ENCODE results near the gene TNIK. TPM values are rescaled to one million over a fixed set of nuclear protein-coding genes. Genes with fewer than 3 reads are reported as not detected.
A peak's percentile ranks its signal among the peaks of the same experiment; 100 is the strongest.

Gene TNIK
- total RNA-seq, 1 donor, result 24.2 TPM

DNA sequence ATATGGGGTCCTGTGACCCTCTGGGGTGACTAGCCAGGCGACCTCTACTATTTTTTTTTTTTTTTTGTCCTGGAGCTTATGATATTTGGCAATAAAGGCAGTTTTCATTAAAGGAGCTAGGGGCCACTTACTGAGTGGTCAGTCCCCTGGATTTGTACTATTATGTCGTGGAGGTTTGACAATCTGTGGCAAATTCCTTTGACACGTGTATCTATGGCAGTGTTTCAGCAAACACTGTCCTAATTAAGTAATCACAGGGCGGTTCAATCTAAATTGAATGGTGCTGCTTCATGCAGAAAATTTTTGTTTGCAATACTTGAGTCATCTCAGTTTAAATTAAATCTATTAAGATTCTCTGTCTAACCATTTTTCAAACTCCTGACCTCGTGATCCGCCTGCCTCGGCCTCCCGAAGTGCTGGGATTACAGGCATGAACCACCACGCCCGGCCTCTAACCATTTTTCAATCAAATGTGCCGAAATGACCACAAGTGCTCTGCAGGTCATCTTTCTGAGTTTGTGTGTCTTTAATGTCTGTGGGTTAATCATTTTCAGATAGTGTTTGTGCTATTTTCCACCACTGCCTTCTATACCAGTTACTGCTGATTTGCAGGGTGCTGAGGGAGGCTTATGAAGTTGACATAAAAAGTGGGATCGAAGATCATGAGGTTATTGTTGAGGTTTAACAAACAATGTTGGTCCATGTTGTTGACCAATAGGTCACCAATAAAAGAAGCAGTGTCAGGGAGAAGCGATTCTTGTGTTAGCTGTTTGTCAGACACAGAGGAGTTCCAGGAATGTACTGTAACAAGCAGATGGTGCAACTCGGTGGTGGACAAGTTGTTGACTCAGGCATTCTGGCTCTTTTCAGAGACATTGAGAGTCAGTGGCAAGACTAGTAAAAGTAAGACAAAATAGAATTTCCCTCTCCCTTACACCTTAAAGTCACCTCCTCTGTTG, 415.1 kb downstream of the TNIK start:
- DNase-seq (ENCODE audit: low read depth), result peak; percentile 78
- no peak overlapping the region for H3K4me3 ChIP-seq (ENCODE audit: low read depth, low read length)
- TF ChIP-seq, protein P1, sequence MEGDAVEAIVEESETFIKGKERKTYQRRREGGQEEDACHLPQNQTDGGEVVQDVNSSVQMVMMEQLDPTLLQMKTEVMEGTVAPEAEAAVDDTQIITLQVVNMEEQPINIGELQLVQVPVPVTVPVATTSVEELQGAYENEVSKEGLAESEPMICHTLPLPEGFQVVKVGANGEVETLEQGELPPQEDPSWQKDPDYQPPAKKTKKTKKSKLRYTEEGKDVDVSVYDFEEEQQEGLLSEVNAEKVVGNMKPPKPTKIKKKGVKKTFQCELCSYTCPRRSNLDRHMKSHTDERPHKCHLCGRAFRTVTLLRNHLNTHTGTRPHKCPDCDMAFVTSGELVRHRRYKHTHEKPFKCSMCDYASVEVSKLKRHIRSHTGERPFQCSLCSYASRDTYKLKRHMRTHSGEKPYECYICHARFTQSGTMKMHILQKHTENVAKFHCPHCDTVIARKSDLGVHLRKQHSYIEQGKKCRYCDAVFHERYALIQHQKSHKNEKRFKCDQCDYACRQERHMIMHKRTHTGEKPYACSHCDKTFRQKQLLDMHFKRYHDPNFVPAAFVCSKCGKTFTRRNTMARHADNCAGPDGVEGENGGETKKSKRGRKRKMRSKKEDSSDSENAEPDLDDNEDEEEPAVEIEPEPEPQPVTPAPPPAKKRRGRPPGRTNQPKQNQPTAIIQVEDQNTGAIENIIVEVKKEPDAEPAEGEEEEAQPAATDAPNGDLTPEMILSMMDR (IDR thresholded peaks at IDR 0.05; ENCODE audit: insufficient read depth, low read length), result no peak

DNA sequence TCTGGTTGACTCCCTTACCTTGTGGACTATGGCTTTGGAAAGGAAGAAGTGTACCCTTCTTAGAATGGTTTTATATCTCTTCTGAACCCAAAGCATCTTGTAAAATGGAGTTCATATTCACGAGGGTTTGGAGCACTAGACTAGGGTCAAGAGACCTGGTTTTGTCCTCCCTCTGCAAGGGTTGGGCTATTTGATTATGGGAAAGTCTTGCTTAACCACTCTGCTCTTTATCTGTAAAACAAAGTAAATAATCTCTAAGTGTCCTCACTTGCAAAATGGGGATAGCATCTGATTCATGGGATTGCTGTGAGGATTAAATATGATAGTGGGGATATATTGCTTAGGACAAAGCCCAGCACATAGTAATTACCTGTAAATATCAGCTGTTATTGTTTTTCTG, 415.8 kb downstream of the TNIK start:
- TF ChIP-seq, protein P1 (IDR thresholded peaks at IDR 0.05; ENCODE audit: insufficient read depth, low read length), result no peak
- no peak overlapping the region for H3K4me3 ChIP-seq (ENCODE audit: low read depth, low read length)
- DNase-seq (ENCODE audit: low read depth), result no peak

DNA sequence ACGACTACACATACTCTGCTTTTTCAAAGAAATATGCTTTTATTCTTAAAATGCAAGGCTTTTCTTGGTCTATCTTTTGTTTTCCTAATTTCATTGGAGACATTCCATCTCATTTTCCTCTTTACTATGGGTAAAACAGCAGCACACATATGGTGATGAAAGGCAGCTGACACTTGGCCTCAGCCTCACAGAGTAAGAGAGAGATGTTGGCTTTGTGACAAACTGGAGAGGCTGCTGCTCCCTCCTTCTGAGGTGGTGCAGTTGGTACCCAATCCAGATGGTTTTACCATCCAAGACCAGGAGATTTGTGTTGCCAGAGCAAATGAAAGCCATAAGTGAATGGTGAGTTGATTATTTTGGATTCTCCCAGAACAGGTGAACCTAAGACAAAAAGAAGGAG, 420.5 kb downstream of the TNIK start:
- no peak for DNase-seq (ENCODE audit: low read depth)
- TF ChIP-seq, protein P1 (IDR thresholded peaks at IDR 0.05; ENCODE audit: insufficient read depth, low read length), result no peak
- H3K4me3 ChIP-seq (ENCODE audit: low read depth, low read length), result no peak overlapping the region

DNA sequence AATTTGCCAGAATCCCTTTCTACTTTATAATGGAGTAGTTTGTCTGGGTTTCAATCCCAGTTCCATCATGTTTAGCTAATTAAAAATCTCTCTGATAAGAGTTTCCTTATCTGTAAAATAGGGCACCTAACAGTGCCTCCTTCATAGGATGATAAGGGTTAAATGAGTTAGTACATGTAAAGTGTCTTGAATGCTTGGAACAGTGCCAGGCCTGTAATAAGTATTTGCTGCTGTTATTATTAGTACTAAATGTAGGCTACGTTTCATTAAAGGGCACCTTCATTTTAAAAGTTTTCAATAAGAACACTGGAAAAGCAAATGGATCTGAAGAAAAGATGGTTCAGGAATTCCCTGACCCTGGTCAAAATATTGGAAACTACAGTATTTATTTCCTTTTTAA, 421.9 kb downstream of the TNIK start:
- no peak for DNase-seq (ENCODE audit: low read depth)
- TF ChIP-seq, protein P1 (IDR thresholded peaks at IDR 0.05; ENCODE audit: insufficient read depth, low read length), result no peak

DNA sequence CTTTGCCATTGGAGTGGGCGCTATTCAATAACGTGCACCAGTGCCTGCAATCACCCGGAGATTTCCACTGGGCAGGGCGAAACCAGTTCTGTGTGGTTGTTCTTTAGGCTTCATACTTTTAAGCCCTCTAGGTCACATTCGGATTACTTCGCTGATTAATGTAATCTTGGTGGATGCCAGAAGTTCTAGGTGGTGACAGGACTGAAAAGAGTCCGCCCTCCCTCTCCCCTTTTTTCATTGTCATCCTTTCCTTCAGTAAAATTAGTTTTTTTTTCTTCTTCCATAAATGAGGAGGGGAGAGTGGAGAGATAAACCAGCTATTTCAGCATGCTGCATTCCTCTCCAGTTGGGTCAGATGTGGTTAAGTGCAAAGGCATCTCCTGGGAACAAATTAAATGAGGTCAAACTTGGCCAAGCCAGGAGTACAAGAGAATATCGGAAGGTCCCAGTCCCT, 431.4 kb downstream of the TNIK start:
- TF ChIP-seq, protein P1 (IDR thresholded peaks at IDR 0.05; ENCODE audit: insufficient read depth, low read length), result no peak
- DNase-seq (ENCODE audit: low read depth), result peak; percentile 97
- H3K4me3 ChIP-seq (ENCODE audit: low read depth, low read length), result peak overlapping the region; percentile 56

More for the DNA sequence above, 421.9 kb downstream of the TNIK start:
- no peak overlapping the region for H3K4me3 ChIP-seq (ENCODE audit: low read depth, low read length)

DNA sequence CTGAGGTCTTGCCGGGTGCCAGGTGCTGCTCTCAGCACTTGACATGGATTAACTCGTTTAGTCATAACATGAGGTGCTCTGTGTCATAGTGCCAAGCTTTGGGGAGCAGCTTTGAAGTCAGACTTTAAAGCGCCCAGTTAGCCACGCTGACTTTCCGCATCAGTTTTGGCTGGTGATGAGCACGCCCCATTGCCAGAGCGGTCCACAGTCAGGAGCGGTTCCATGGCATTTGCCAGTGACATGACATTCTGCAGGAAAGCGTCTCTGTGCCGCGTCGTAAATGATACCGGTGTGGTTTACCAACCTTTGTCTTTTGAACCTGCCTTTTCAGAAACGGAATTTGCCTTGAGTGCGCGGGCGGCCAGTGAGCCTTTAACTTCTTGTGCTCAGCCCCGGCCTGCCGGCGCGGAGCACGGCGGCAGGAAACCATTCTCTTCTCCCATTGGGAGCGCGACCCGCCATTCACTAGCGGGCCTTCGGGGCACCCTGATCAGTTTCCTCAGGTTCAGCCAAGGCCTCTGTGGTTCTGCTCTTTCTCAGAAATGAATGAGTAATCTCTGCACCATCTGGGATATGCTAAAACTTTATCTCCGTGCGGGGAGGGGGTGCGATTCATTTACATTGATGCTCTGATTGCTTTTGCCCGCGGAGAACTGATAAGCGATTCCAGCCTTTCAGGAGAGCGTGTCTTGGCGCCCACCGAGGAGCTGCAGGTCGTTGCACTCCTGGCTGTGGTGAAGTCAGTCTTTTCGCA, 432.0 kb downstream of the TNIK start:
- TF ChIP-seq, protein P1 (IDR thresholded peaks at IDR 0.05; ENCODE audit: insufficient read depth, low read length), result no peak
- DNase-seq (ENCODE audit: low read depth), result peak; percentile 96
- H3K4me3 ChIP-seq (ENCODE audit: low read depth, low read length), result peak overlapping the region; percentile 56

Data from fibroblast of the aortic adventitia (primary cell).